LNCaP clone FGC (cell line): ENCODE data around the gene ZP4.

ENCODE experiments used
- DNase-seq: peaks from one replicate; pipeline ENCODE4 v3.0.0-alpha.2; 2011; ENCODE audit warnings: low read depth
- H3K4me3 ChIP-seq: 2 replicates; pipeline ENCODE4 v1.5.1; 2011; ENCODE audit warnings: mild to moderate bottlenecking, low read depth, low read length, control low read depth
- CTCF ChIP-seq: IDR thresholded peaks from 2 replicates; pipeline ENCODE4 v1.5.1; 2012; ENCODE audit warnings: mild to moderate bottlenecking; ENCODE audit not compliant: control insufficient read depth, insufficient read depth; ENCODE audit errors: extremely low read depth

ZP4 gene

GRCh38 chr1:237890822-237891221 lies at the start of gene ZP4:
TSS of gene ZP4 (minus strand) at chr1:237890922. CDS start at chr1:237890635, 287 bp downstream.
- no peak for DNase-seq
- TF ChIP-seq CTCF = no peak

GRCh38 chr1:237938553-237938952 lies 47.8 kb upstream of the ZP4 start:
- H3K4me3 ChIP-seq = no peak overlapping the region
- TF ChIP-seq CTCF = peak; percentile 52
- no peak for DNase-seq

More at GRCh38 chr1:237890822-237891221, at the start of gene ZP4:
- no peak within 1 kb of the TSS for H3K4me3 ChIP-seq

GRCh38 chr1:237938068-237938467 lies 47.3 kb upstream of the ZP4 start:
- DNase-seq = no peak
- H3K4me3 ChIP-seq = no peak overlapping the region
- no peak; the same call in 1 of the 2 replicates for TF ChIP-seq CTCF

- no peak for TF ChIP-seq CTCF
- no peak for DNase-seq
- H3K4me3 ChIP-seq = no peak overlapping the region
Observed at GRCh38 chr1:237932816-237933215, 42.1 kb upstream of the ZP4 start.

GRCh38 chr1:237931581-237931980 lies 40.9 kb upstream of the ZP4 start:
- DNase-seq = no peak
- H3K4me3 ChIP-seq = no peak overlapping the region
- TF ChIP-seq CTCF = no peak

GRCh38 chr1:237927198-237927597 lies 36.5 kb upstream of the ZP4 start:
- no peak for TF ChIP-seq CTCF
- no peak for DNase-seq
- H3K4me3 ChIP-seq = no peak overlapping the region

GRCh38 chr1:237921306-237921705 lies 30.6 kb upstream of the ZP4 start:
- no peak for DNase-seq
- H3K4me3 ChIP-seq = no peak overlapping the region
- no peak for TF ChIP-seq CTCF
